Erythroblast (primary cell): ENCODE results near the gene NTRK2.

Source experiments
- GATA1 ChIP-seq: IDR thresholded peaks from 2 replicates; pipeline ENCODE4 v1.6.1; 2011; ENCODE audit warnings: low read depth, mild to moderate bottlenecking, control low read depth, low read length, moderate library complexity
- POLR2A ChIP-seq: IDR thresholded peaks from 2 replicates; pipeline ENCODE4 v1.6.1; 2011; ENCODE audit warnings: mild to moderate bottlenecking, low read length

- TF ChIP-seq POLR2A (no peak), GATA1 (no peak)
Observed at GRCh38 chr9:84929068-84929467, 259.5 kb downstream of the NTRK2 start.
